NCI-H1694 treated with DMSO at 0.1 percent for 48 hours (cell line): Measurements from ENCODE around the gene SRGAP3.

ENCODE experiments used
- DNase-seq: peaks from one replicate; lab custom pipeline; 2025; lab: John Stamatoyannopoulos, UW

The SRGAP3 gene

GRCh38 chr3:8985411-8985831, 264.0 kb downstream of the SRGAP3 start:
- no peak for DNase-seq

GRCh38 chr3:8984526-8984925, 264.9 kb downstream of the SRGAP3 start:
- DNase-seq: no peak

- no peak for DNase-seq
These were observed 265.4 kb downstream of the SRGAP3 start for GRCh38 chr3:8984081-8984480.

GRCh38 chr3:8983591-8983990, 265.9 kb downstream of the SRGAP3 start:
- DNase-seq: no peak

- no peak for DNase-seq
These were observed 266.4 kb downstream of the SRGAP3 start for GRCh38 chr3:8983026-8983425.

- DNase-seq: peak; percentile 1
These were observed 266.9 kb downstream of the SRGAP3 start for GRCh38 chr3:8982509-8982908.

- no peak for DNase-seq
These were observed 267.7 kb downstream of the SRGAP3 start for GRCh38 chr3:8981700-8982099.

GRCh38 chr3:8981296-8981695, 268.1 kb downstream of the SRGAP3 start:
- no peak for DNase-seq

- no peak for DNase-seq
These were observed 268.6 kb downstream of the SRGAP3 start for GRCh38 chr3:8980756-8981257.

- DNase-seq: no peak
These were observed 270.2 kb downstream of the SRGAP3 start for GRCh38 chr3:8979262-8979661.

GRCh38 chr3:8978551-8978950, 270.9 kb downstream of the SRGAP3 start:
- no peak for DNase-seq

GRCh38 chr3:8976540-8977182, 272.8 kb downstream of the SRGAP3 start:
- DNase-seq: no peak

GRCh38 chr3:8975081-8976020, 274.1 kb downstream of the SRGAP3 start:
- DNase-seq: no peak

- no peak for DNase-seq
These were observed 275.0 kb downstream of the SRGAP3 start for GRCh38 chr3:8974458-8974857.

- no peak for DNase-seq
These were observed 276.8 kb downstream of the SRGAP3 start for GRCh38 chr3:8972639-8973038.

- DNase-seq: peak; percentile 15
These were observed 278.4 kb downstream of the SRGAP3 start for GRCh38 chr3:8970971-8971589.

GRCh38 chr3:8969241-8969640, 280.2 kb downstream of the SRGAP3 start:
- no peak for DNase-seq

GRCh38 chr3:8968375-8968882, 281.0 kb downstream of the SRGAP3 start:
- DNase-seq: no peak

GRCh38 chr3:8967553-8967952, 281.9 kb downstream of the SRGAP3 start:
- DNase-seq: no peak

GRCh38 chr3:8966820-8967348, 282.6 kb downstream of the SRGAP3 start:
- DNase-seq: no peak

GRCh38 chr3:8966150-8966819, 283.2 kb downstream of the SRGAP3 start:
- no peak for DNase-seq
